Loucy (cell line): Measurements from ENCODE around the gene ELOA.

Experiments used
- H2AFZ ChIP-seq: fragments of 200-600 bp; sonication (generic); 2 replicates; pipeline ENCODE4 v1.6.0; 2016; ENCODE audit warnings: antibody characterized with exemption, mild to moderate bottlenecking, low read length, moderate library complexity
- H3F3A ChIP-seq: fragments of 200-600 bp; 2 replicates; pipeline ENCODE4 v1.6.0; 2016; ENCODE audit warnings: antibody characterized with exemption, low read depth, mild to moderate bottlenecking
- H3K27me3 ChIP-seq: fragments of 200-600 bp; sonication (generic); 2 replicates; pipeline ENCODE4 v1.6.1; 2014; ENCODE audit warnings: low read length, mild to moderate bottlenecking; ENCODE audit not compliant: insufficient read depth, poor library complexity, severe bottlenecking
- H3K36me3 ChIP-seq: fragments of 200-600 bp; sonication (generic); 2 replicates; pipeline ENCODE4 v1.6.1; 2016; ENCODE audit warnings: low read length; ENCODE audit not compliant: insufficient read depth
- H3K4me1 ChIP-seq: fragments of 200-600 bp; sonication (generic); 2 replicates; pipeline ENCODE4 v1.5.1; 2014; ENCODE audit warnings: low read length, mild to moderate bottlenecking; ENCODE audit not compliant: insufficient read depth, poor library complexity, severe bottlenecking
- H3K4me2 ChIP-seq: fragments of 200-600 bp; sonication (generic); 2 replicates; pipeline ENCODE4 v1.6.0; 2014; ENCODE audit warnings: antibody characterized with exemption, low read length, low read depth, mild to moderate bottlenecking; ENCODE audit not compliant: poor library complexity, severe bottlenecking
- H3K4me3 ChIP-seq: fragments of 200-600 bp; sonication (generic); 2 replicates; pipeline ENCODE4 v1.5.1; 2014; ENCODE audit warnings: low read length, mild to moderate bottlenecking, mixed read lengths; ENCODE audit not compliant: poor library complexity, severe bottlenecking
- H3K79me2 ChIP-seq: fragments of 200-600 bp; sonication (generic); 2 replicates; pipeline ENCODE4 v1.6.1; 2014; ENCODE audit warnings: low read length; ENCODE audit not compliant: insufficient read depth
- H3K9ac ChIP-seq: fragments of 200-600 bp; sonication (generic); 2 replicates; pipeline ENCODE4 v1.6.0; 2014; ENCODE audit warnings: mild to moderate bottlenecking, low read depth, low read length, moderate library complexity; ENCODE audit not compliant: poor library complexity, severe bottlenecking
- H3K9me2 ChIP-seq: fragments of 200-600 bp; sonication (generic); replicated peaks from 2 replicates; pipeline ENCODE4 v1.6.1; 2016; ENCODE audit warnings: low read depth, low read length, mixed read lengths
- H3K9me3 ChIP-seq: fragments of 200-600 bp; sonication (generic); 2 replicates; pipeline ENCODE4 v1.6.1; 2014; ENCODE audit warnings: mild to moderate bottlenecking, antibody characterized with exemption, low read length, low read depth; ENCODE audit not compliant: insufficient read depth
- H4K20me1 ChIP-seq: fragments of 200-600 bp; sonication (generic); 2 replicates; pipeline ENCODE4 v1.6.0; 2014; ENCODE audit warnings: antibody characterized with exemption, low read length, mild to moderate bottlenecking; ENCODE audit not compliant: insufficient read depth, poor library complexity, severe bottlenecking
- EZH2phosphoT487 ChIP-seq: fragments of 200-600 bp; IDR thresholded peaks from 2 replicates; pipeline ENCODE4 v1.6.1; 2018; ENCODE audit warnings: antibody characterized with exemption, mild to moderate bottlenecking, moderate library complexity, borderline replicate concordance
- TF ChIP-seq, protein P1 (sequence below): fragments of 200-600 bp; sonication (generic); conservative IDR thresholded peaks from 2 replicates; pipeline ENCODE4 v1.5.1; 2014; ENCODE audit warnings: mild to moderate bottlenecking, antibody characterized with exemption, low read length

Gene ELOA

GRCh38 chr1:23797478-23798448 is 54.5 kb downstream of the ELOA start:
- Histone ChIP-seq H2AFZ (no peak overlapping the region), H3K27me3 (no peaks in the 10 kb centered on the region), H3K79me2 (peaks cover 10% of the 10 kb centered on the region), H3K4me2 (no peak overlapping the region), H4K20me1 (peaks cover 16% of the 10 kb centered on the region), H3K4me1 (peaks cover 19% of the 10 kb centered on the region), H3K36me3 (peaks cover 16% of the 10 kb centered on the region; the same call in 1 of the 2 replicates), H3F3A (no peaks in the 10 kb centered on the region), H3K9me2 (no peaks in the 10 kb centered on the region), H3K4me3 (no peak overlapping the region), H3K9ac (no peak overlapping the region), H3K9me3 (no peaks in the 10 kb centered on the region)
- TF ChIP-seq, protein P1, sequence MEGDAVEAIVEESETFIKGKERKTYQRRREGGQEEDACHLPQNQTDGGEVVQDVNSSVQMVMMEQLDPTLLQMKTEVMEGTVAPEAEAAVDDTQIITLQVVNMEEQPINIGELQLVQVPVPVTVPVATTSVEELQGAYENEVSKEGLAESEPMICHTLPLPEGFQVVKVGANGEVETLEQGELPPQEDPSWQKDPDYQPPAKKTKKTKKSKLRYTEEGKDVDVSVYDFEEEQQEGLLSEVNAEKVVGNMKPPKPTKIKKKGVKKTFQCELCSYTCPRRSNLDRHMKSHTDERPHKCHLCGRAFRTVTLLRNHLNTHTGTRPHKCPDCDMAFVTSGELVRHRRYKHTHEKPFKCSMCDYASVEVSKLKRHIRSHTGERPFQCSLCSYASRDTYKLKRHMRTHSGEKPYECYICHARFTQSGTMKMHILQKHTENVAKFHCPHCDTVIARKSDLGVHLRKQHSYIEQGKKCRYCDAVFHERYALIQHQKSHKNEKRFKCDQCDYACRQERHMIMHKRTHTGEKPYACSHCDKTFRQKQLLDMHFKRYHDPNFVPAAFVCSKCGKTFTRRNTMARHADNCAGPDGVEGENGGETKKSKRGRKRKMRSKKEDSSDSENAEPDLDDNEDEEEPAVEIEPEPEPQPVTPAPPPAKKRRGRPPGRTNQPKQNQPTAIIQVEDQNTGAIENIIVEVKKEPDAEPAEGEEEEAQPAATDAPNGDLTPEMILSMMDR, result no peak
- no peak for TF ChIP-seq EZH2phosphoT487

GRCh38 chr1:23798662-23799142 is 55.4 kb downstream of the ELOA start:
- Histone ChIP-seq H4K20me1 (peaks cover 12% of the 10 kb centered on the region), H3K27me3 (no peaks in the 10 kb centered on the region), H3K9me3 (no peaks in the 10 kb centered on the region), H2AFZ (no peak overlapping the region), H3K36me3 (peaks cover 16% of the 10 kb centered on the region; the same call in 1 of the 2 replicates), H3K9ac (no peak overlapping the region), H3K4me2 (peak overlapping the region; percentile 98), H3K4me1 (peaks cover 15% of the 10 kb centered on the region), H3F3A (no peaks in the 10 kb centered on the region), H3K4me3 (peak overlapping the region; percentile 96), H3K79me2 (peaks cover under 1% of the 10 kb centered on the region; the same call in 1 of the 2 replicates), H3K9me2 (no peaks in the 10 kb centered on the region)
- no peak for TF ChIP-seq EZH2phosphoT487
- TF ChIP-seq, protein P1, result peak; percentile 34; the same call in 1 of the 2 replicates

- no peaks in the 10 kb centered on the region for H3K9me3 ChIP-seq
- H3K79me2 ChIP-seq, result no peaks in the 10 kb centered on the region; the same call in 1 of the 2 replicates
- H2AFZ ChIP-seq, result no peak overlapping the region
- no peaks in the 10 kb centered on the region for H3K27me3 ChIP-seq
- peak overlapping the region; percentile 98 for H3K4me2 ChIP-seq
- TF ChIP-seq, protein P1, result no peak
- no peak for TF ChIP-seq EZH2phosphoT487
- peak overlapping the region; percentile 96 for H3K4me3 ChIP-seq
- no peaks in the 10 kb centered on the region for H3K9me2 ChIP-seq
- peaks cover 15% of the 10 kb centered on the region; the same call in 1 of the 2 replicates for H3K36me3 ChIP-seq
- H3K4me1 ChIP-seq, result peaks cover 15% of the 10 kb centered on the region
- no peaks in the 10 kb centered on the region for H3F3A ChIP-seq
- peak overlapping the region; percentile 97 for H3K9ac ChIP-seq
- peaks cover 12% of the 10 kb centered on the region for H4K20me1 ChIP-seq
These were observed 55.9 kb downstream of the ELOA start for GRCh38 chr1:23799255-23799569.
